Nephron progenitor cell (in vitro differentiated cells): ENCODE measurements around the gene DDX1.

Experiments
- DNase-seq: peaks from one replicate; pipeline ENCODE4 v3.0.0; 2021
- H3K27ac Mint-ChIP-seq: 2 replicates; pipeline ENCODE4 v1.8.0; 2021; ENCODE audit warnings: mild to moderate bottlenecking, moderate library complexity, mixed read lengths
- H3K27me3 Mint-ChIP-seq: 2 replicates; pipeline ENCODE4 v1.8.0; 2021; ENCODE audit warnings: mild to moderate bottlenecking, low read depth, mixed read lengths; ENCODE audit not compliant: poor library complexity
- H3K36me3 Mint-ChIP-seq: 2 replicates; pipeline ENCODE4 v1.8.0; 2021; ENCODE audit warnings: low read depth, mixed read lengths
- H3K4me1 Mint-ChIP-seq: 2 replicates; pipeline ENCODE4 v1.8.0; 2021; ENCODE audit warnings: mixed read lengths
- H3K4me3 Mint-ChIP-seq: 2 replicates; pipeline ENCODE4 v1.8.0; 2021; ENCODE audit warnings: mild to moderate bottlenecking, moderate library complexity, mixed read lengths
- H3K9me3 Mint-ChIP-seq: 2 replicates; pipeline ENCODE4 v1.8.0; 2021; ENCODE audit warnings: mild to moderate bottlenecking, moderate library complexity, mixed read lengths
- CTCF ChIP-seq: fragments of 200-600 bp; sonication (generic); IDR thresholded peaks from 2 replicates; pipeline ENCODE4 v1.5.0; 2021; ENCODE audit warnings: antibody characterized with exemption

Gene DDX1

GRCh38 chr2:15645300-15645699, 53.6 kb downstream of the DDX1 start:
- peaks cover 27% of the 10 kb centered on the region for H3K36me3 Mint-ChIP-seq
- H3K9me3 Mint-ChIP-seq = peaks cover 25% of the 10 kb centered on the region
- no peak for TF ChIP-seq CTCF
- peaks cover 82% of the 10 kb centered on the region for H3K4me1 Mint-ChIP-seq
- no peak overlapping the region for H3K27ac Mint-ChIP-seq
- no peak for DNase-seq
- H3K4me3 Mint-ChIP-seq = no peak overlapping the region
- H3K27me3 Mint-ChIP-seq = peaks cover 10% of the 10 kb centered on the region

GRCh38 chr2:15645720-15646385, 54.2 kb downstream of the DDX1 start:
- TF ChIP-seq CTCF = no peak
- H3K9me3 Mint-ChIP-seq = peaks cover 19% of the 10 kb centered on the region
- no peak overlapping the region for H3K27ac Mint-ChIP-seq
- H3K4me1 Mint-ChIP-seq = peaks cover 88% of the 10 kb centered on the region
- H3K36me3 Mint-ChIP-seq = peaks cover 21% of the 10 kb centered on the region
- H3K27me3 Mint-ChIP-seq = peaks cover 14% of the 10 kb centered on the region
- no peak for DNase-seq
- no peak overlapping the region for H3K4me3 Mint-ChIP-seq

- Mint-ChIP-seq H3K4me1 (peaks cover 90% of the 10 kb centered on the region), H3K27ac (no peak overlapping the region), H3K4me3 (no peak overlapping the region), H3K9me3 (peaks cover 11% of the 10 kb centered on the region), H3K36me3 (peaks cover 13% of the 10 kb centered on the region), H3K27me3 (peaks cover 14% of the 10 kb centered on the region)
- no peak for TF ChIP-seq CTCF
- DNase-seq = no peak
Measured at GRCh38 chr2:15646661-15647060, 55.0 kb downstream of the DDX1 start.

- Mint-ChIP-seq H3K4me3 (no peak overlapping the region), H3K27ac (peak overlapping the region; percentile 94)
- DNase-seq = no peak
Measured at GRCh38 chr2:15647622-15648590, 56.2 kb downstream of the DDX1 start.

More at GRCh38 chr2:15647622-15648590, 56.2 kb downstream of the DDX1 start:
- peaks cover 2% of the 10 kb centered on the region for H3K9me3 Mint-ChIP-seq
- H3K36me3 Mint-ChIP-seq = peaks cover 3% of the 10 kb centered on the region
- H3K4me1 Mint-ChIP-seq = peaks cover 90% of the 10 kb centered on the region
- H3K27me3 Mint-ChIP-seq = peaks cover 18% of the 10 kb centered on the region
- no peak for TF ChIP-seq CTCF
